Testis (tissue), 2 donors: ENCODE data around the gene ZNF674.

ENCODE experiments used
- POLR2A ChIP-seq: fragments of 450-650 bp; IDR thresholded peaks from one replicate; pipeline ENCODE4 v1.6.1; 2017; ENCODE audit warnings: antibody characterized with exemption, mild to moderate bottlenecking, moderate library complexity
- TF ChIP-seq, protein P1 (sequence below), 3 experiments: fragments of 450-650 bp in 2 of 3; fragments of 200-600 bp in 1 of 3; sonication (generic) in 1 of 3; IDR thresholded peaks; one replicate each; pipeline ENCODE4 v1.5.1; 2016 to 2019; ENCODE audit warnings: antibody characterized with exemption in 3 of 3, mild to moderate bottlenecking in 2 of 3, moderate library complexity in 1 of 3

DNA sequence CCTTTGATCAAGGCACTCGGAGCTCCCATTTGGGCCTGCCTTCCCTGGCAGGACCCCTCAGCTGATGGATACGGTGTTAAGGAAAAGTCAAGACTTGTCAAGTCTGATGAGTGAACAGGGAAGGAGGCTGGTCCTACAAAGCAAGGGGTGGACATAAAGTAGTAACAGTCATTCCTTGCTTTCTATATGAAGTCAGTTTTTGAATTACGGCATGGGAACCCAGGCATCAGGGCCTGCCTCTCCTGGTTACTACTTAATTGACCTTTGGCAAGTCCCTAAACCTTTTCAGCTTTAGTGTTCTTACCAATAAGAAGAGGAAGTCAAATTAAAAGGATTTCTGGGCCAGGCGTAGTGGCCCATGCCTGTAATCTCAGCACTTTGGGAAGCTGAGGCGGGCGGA is 35.4 kb upstream of the ZNF674 start:
- TF ChIP-seq, protein P1, sequence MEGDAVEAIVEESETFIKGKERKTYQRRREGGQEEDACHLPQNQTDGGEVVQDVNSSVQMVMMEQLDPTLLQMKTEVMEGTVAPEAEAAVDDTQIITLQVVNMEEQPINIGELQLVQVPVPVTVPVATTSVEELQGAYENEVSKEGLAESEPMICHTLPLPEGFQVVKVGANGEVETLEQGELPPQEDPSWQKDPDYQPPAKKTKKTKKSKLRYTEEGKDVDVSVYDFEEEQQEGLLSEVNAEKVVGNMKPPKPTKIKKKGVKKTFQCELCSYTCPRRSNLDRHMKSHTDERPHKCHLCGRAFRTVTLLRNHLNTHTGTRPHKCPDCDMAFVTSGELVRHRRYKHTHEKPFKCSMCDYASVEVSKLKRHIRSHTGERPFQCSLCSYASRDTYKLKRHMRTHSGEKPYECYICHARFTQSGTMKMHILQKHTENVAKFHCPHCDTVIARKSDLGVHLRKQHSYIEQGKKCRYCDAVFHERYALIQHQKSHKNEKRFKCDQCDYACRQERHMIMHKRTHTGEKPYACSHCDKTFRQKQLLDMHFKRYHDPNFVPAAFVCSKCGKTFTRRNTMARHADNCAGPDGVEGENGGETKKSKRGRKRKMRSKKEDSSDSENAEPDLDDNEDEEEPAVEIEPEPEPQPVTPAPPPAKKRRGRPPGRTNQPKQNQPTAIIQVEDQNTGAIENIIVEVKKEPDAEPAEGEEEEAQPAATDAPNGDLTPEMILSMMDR (IDR thresholded peaks at IDR 0.05): no peak
- no peak for TF ChIP-seq POLR2A
